ENCODE results near the gene SMIM13.

GRCh38 chr6:11152581-11152980, 58.9 kb downstream of the SMIM13 start:
- TF ChIP-seq CTCF (IDR thresholded peaks at IDR 0.05; ENCODE audit: low read depth, low read length, poor library complexity, severe bottlenecking) = no peak
- no peak for TF ChIP-seq EZH2phosphoT487 (IDR thresholded peaks at IDR 0.05; ENCODE audit: borderline replicate concordance, low read length)

Data from DOHH2 (cell line).